Measurements from ENCODE around the gene MYADML2.

- TF ChIP-seq CTCF (conservative IDR thresholded peaks at IDR 0.05; ENCODE audit: low read depth, low read length) (no peak), EZH2 (IDR thresholded peaks at IDR 0.05; ENCODE audit: borderline replicate concordance, low read depth, low read length, poor library complexity, severe bottlenecking) (no peak)
Measured at GRCh38 chr17:81890447-81891302, 56.4 kb downstream of the MYADML2 start.
